HG03521 (cell line): ENCODE measurements around the gene CCDC188.

Experiments used
- ATAC-seq: cut with Tn5 transposase; IDR thresholded peaks from one replicate; pipeline ENCODE4 v1.9.1; 2021; ENCODE audit warnings: mild to moderate bottlenecking, moderate library complexity; ENCODE audit not compliant: unreplicated experiment

The CCDC188 gene

GRCh38 chr22:20185750-20186149, 34.9 kb upstream of the CCDC188 start:
- ATAC-seq, result no peak

- ATAC-seq, result no peak
Observed at GRCh38 chr22:20184501-20185165, 33.8 kb upstream of the CCDC188 start.

- ATAC-seq, result no peak
Observed at GRCh38 chr22:20183823-20184222, 33.0 kb upstream of the CCDC188 start.

DNA sequence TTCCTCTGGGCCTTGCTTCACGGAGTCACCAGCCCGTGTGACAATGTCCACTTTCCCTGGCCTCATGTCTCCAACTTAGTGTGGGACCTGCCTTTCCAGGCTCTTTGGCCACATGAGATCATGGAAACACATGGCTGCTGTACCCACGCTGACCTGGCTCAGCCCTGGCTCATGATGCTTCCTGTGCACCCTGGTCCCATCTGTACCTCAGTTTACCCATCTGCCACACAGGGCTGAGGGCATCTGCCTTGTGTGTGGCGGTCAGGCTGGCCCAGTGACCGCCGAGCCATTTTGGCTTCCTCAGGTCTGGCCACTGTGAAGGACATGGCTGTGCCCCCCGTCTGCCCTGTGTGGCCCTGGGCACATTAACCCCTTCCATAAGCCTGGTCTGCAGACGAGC, 32.2 kb upstream of the CCDC188 start:
- no peak for ATAC-seq

DNA sequence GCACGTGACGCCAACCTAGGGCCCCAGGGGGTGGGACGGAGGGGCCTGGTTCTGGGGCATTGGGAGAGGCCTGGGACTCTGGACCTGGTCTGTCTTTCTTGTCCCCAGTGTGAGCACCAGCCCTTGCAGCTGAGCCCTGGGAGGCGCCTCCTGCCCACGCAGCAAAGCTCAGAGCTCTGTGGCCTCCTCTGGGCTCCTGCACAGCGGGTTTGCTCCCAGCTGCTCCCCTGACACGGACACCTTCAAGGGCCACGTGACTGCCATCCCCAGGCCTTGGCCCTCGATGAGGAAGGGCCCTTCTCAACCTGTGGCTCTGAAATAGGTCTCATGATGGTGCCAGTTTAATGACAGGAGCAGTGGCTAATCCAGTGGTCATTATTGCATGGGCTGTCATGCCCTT, 31.5 kb upstream of the CCDC188 start:
- no peak for ATAC-seq

- ATAC-seq, result no peak
Observed at GRCh38 chr22:20181884-20182236, 31.0 kb upstream of the CCDC188 start.

DNA sequence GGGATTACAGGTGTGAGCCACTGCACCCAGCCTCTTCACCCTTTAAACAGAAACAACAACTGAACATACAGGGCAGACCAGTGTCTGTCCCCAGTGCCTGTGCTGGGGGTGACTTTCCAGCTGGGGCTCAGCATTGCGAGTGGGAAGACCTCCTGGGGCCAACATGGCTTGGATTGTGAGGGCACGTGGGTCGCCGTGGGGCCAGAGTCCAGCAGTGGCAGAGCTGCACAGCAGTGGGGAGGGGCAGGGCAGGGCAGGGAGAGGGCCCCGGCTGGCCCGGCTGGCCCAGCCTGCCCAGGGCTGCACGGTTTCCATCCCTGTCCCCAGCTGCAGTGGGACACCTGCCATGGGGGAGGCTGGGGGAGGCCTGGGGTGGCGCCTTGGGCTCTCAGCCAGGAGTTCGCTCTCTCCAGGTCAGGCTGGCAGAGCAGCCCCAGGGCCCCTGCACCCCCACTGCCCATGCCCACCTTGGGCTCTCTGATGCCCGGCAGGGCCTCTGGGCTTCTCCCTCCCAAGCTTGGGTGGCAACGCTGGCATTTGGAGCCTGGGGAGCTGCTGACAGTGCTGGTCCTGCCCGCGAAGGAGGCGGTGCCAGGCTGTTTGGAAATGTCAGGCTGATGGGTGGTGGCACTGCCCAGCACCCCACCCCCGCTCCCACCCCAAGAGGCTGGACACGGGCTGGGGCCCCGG, 30.5 kb upstream of the CCDC188 start:
- ATAC-seq, result no peak

DNA sequence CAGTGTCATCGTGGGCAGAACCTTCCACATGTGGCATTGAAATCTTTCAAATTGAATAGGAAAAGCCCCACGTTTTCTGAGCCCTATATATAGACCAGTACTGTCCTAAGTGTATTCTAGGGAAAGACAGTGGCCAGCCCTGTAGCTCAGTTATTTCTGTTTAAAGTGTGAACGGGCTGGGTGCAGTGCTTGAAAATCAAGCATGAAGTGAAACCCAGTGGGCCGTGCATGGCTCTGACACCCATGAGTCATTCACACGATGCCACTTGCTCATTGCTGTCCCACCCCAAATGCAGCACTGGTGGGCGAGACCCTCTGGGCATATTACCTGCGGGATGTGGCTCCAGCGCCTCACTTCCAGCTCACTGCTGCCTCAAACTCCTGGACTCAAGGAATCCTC, 29.8 kb upstream of the CCDC188 start:
- ATAC-seq, result no peak

- no peak for ATAC-seq
Observed at GRCh38 chr22:20180245-20180630, 29.4 kb upstream of the CCDC188 start.

- ATAC-seq, result no peak
Observed at GRCh38 chr22:20179455-20180244, 28.8 kb upstream of the CCDC188 start.

DNA sequence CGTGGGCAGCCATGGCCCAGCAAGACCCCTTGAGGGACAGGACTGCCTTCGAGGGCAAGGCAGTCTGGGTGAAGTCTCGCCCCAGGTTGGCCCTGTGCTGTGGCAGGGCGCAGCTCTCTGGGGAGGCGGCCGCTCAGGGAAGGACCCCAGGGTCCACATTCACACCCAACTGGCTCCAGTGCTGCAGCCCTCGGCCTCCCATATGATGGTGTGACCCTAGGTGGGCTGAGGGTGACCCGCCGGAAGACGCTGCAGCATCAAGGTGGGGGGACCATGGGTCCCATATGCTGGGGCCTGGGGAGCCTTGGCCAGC, 28.0 kb upstream of the CCDC188 start:
- ATAC-seq, result no peak

DNA sequence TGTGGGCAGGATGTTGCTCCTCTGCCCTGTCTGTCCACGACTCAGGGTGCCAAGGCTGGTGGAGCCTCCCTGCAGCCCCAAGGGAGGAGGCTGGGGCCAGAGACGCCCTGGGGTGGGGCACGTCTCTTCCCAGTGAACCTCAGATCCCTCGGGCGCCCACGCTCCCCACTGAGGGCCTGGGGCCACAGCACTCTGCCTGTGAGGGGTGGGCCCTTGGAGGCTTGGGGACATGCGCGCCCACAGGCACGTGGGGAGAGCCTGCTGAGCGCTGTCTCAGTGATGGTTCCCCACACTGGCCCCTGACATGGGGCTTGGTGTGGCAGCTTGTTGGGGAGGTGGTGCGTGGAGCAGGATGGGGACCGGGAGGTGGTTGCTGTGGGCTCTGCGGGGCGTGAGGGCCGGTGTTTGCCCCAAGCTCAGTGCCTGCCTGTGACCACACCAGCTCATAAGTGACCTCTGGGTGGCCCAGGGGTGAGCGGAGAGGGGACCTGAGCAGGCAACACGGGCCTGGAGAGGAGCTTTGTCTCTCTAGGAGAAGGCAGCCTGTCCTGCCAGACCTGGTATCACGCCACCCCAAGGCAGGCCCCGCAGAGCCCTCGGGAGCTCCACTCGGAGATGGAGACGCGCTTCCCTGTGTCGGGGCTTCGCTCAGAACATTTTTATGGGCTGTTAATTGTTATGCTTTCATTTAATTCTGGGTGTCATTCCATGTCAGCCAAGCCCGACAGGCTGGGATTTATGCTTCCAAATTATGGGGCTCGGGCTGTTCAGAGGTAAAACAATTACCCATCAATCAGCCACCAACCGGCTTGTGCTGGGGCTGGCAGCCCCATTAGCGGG, 27.4 kb upstream of the CCDC188 start:
- no peak for ATAC-seq

GRCh38 chr22:20177217-20177911, 26.5 kb upstream of the CCDC188 start:
- ATAC-seq, result no peak

GRCh38 chr22:20176421-20177085, 25.7 kb upstream of the CCDC188 start:
- no peak for ATAC-seq

DNA sequence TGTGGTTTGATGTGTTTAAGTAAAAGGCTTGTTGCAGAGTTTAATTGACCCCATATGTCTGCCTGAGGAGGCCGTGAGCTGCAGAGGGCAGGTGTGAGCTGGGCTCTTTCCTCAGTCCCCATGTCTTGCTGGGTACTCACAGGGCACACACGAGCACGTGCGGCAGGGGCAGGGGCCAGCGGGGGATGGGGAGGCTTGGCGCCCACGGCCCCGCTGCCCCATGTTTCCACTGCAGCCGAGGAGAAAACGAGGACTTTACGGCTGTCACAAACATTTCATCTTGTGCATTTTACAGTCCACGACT, 24.7 kb upstream of the CCDC188 start:
- no peak for ATAC-seq

DNA sequence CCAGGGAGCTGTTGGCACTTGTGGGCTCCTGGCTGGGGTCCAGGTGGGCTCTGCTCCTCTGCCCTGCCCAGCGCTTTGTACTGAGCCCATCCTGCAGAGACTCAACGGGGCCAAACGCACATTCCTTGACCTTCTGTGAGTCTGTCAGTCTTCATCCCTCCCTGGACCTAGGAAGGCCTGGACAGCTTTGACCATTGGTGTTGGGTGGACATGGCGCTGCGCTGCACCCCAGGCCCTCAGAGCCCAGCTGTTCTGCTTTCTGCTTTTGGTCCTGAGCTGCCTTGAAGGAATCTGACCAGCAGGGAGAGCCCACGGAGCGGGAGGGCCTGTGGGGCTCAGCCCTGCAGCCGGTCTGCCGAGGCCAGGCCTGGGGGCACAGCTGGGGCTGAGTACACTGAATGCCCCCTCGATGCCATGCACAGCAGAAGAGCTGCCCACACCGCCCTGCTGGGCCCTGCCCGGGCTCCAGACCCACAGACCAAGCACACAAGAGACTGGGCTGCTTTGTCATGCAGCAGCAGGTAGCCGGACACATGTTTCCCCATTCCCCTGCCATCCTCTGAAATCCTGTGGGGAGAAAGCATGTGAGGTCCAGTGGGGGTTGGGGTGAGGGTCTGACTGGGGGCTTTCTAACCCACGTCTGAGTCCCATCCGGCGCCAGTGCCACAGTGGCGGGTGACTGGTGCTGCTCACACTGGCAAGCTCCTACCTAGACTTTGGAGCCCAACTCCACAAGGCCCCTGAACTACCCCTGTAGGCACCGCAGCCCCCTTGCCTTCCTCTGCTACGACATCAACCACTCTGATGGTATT, 24.1 kb upstream of the CCDC188 start:
- no peak for ATAC-seq

- ATAC-seq, result no peak
Observed at GRCh38 chr22:20173772-20174171, 22.9 kb upstream of the CCDC188 start.

- ATAC-seq, result no peak
Observed at GRCh38 chr22:20173246-20173645, 22.4 kb upstream of the CCDC188 start.

DNA sequence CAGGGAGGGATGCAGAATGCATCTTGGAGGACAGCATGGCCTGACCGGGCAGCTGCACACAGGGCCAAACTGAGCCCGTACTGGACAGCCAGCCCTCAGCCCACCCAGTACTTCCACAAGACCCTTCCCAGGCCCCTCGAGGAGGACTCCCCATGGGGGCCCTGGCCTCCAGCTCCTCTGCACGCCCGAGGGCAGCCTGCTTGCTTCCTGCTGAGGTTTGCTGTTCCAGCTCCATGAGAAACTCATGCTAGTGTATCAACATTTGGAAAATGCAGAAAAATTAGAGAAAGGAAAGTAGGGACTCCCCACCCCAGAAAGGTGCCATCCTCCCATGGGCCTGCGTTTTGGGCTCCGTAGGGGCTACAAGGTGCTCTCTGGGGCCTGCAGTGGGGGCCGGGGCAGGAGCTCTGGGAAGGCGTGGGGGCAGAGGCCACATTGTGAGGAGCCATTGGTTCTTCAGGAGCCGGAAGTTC, 21.3 kb upstream of the CCDC188 start:
- no peak for ATAC-seq
